SK-N-SH (cell line): ENCODE data around the gene EPB41L4B. TPM values are rescaled to one million over a fixed set of nuclear protein-coding genes. Genes with fewer than 3 reads are reported as not detected.
A peak's percentile ranks its signal among the peaks of the same experiment; 100 is the strongest.

Source experiments
- CTCF ChIA-PET: fragments of 300-600, 350-600 bp; formaldehyde crosslinking; extraction: SDS; loops from one replicate; lab custom pipeline; 2021; lab: Yijun Ruan, JAX
- POLR2A ChIA-PET: fragments of 350-600 bp; sonication (Branson Sonifier 250); formaldehyde crosslinking; extraction: SDS; loops from one replicate; lab custom pipeline; 2020; ENCODE audit warnings: antibody characterized with exemption, inconsistent platforms; lab: Yijun Ruan, JAX
- DNase-seq: peaks from one replicate; pipeline ENCODE4 v3.0.0; 2012
- H2AFZ ChIP-seq: fragments of 200-600 bp; sonication (generic); 2 replicates; pipeline ENCODE4 v1.8.1; 2016; ENCODE audit warnings: antibody characterized with exemption, mild to moderate bottlenecking, low read depth
- H3F3A ChIP-seq: fragments of 200-600 bp; sonication (generic); replicated peaks from 2 replicates; pipeline ENCODE3; 2016; ENCODE audit warnings: antibody characterized with exemption, mild to moderate bottlenecking; ENCODE audit not compliant: insufficient read depth
- H3K27ac ChIP-seq, 2 experiments: fragments of 200-500 bp in 1 of 2; fragments of 200-600 bp in 1 of 2; sonication (Bioruptor generic) in 1 of 2; sonication (generic), shearing (Covaris generic) in 1 of 2; 2 replicates each; pipeline versions ENCODE4 v1.5.1 to v1.6.1; 2014 to 2016; ENCODE audit warnings: low read depth in 2 of 2, inconsistent platforms in 1 of 2, low read length in 1 of 2, mild to moderate bottlenecking in 1 of 2, mixed read lengths in 1 of 2
- H3K27me3 ChIP-seq: fragments of 200-600 bp; sonication (generic), shearing (Covaris generic); 2 replicates; pipeline ENCODE4 v1.6.1; 2016; ENCODE audit warnings: mixed run types; ENCODE audit not compliant: insufficient read depth
- H3K36me3 ChIP-seq, 2 experiments: fragments of 200-500 bp in 1 of 2; fragments of 200-600 bp in 1 of 2; sonication (Bioruptor generic) in 1 of 2; sonication (generic) in 1 of 2; replicated peaks in 1 of 2; 2 replicates each; pipeline versions ENCODE3 to v1.5.1; 2014 to 2016; ENCODE audit warnings: low read length in 1 of 2, mild to moderate bottlenecking in 1 of 2; ENCODE audit not compliant: insufficient read depth in 2 of 2, control insufficient read depth in 1 of 2
- H3K4me1 ChIP-seq, 2 experiments: fragments of 200-500 bp in 1 of 2; fragments of 200-600 bp in 1 of 2; sonication (Bioruptor generic) in 1 of 2; sonication (generic), shearing (Covaris generic) in 1 of 2; 2 replicates each; pipeline versions ENCODE4 v1.5.1 to v1.6.1; 2014 to 2016; ENCODE audit warnings: low read depth in 1 of 2, low read length in 1 of 2, mixed run types in 1 of 2; ENCODE audit not compliant: insufficient read depth in 2 of 2, control insufficient read depth in 1 of 2
- H3K4me2 ChIP-seq: fragments of 200-600 bp; sonication (generic), shearing (Covaris generic); 2 replicates; pipeline ENCODE4 v1.6.1; 2017; ENCODE audit warnings: mixed run types
- H3K4me3 ChIP-seq, 2 experiments: fragments of 200-500 bp in 1 of 2; fragments of 200-600 bp in 1 of 2; sonication (Bioruptor generic) in 1 of 2; sonication (generic), shearing (Covaris generic) in 1 of 2; 2 replicates each; pipeline versions ENCODE4 v1.5.1 to v1.8.1; 2014 to 2016; ENCODE audit warnings: low read depth in 2 of 2, inconsistent platforms in 1 of 2, low read length in 1 of 2, mild to moderate bottlenecking in 1 of 2, mixed read lengths in 1 of 2, moderate library complexity in 1 of 2
- H3K79me2 ChIP-seq: fragments of 200-600 bp; sonication (generic); 2 replicates; pipeline ENCODE4 v1.8.1; 2017; ENCODE audit warnings: mild to moderate bottlenecking; ENCODE audit not compliant: insufficient read depth
- H3K9ac ChIP-seq: fragments of 200-600 bp; sonication (generic); 2 replicates; pipeline ENCODE4 v1.6.1; 2017; ENCODE audit warnings: mixed run types
- H3K9me2 ChIP-seq: fragments of 200-600 bp; sonication (generic); 2 replicates; pipeline ENCODE4 v1.6.1; 2017; ENCODE audit warnings: mixed run types
- H3K9me3 ChIP-seq: fragments of 200-600 bp; sonication (generic); 2 replicates; pipeline ENCODE4 v1.6.1; 2017; ENCODE audit warnings: mixed run types, mild to moderate bottlenecking, moderate library complexity
- H4K20me1 ChIP-seq: fragments of 200-600 bp; sonication (generic); 2 replicates; pipeline ENCODE4 v1.6.1; 2017; ENCODE audit warnings: mild to moderate bottlenecking, mixed run types; ENCODE audit not compliant: insufficient read depth
- CHD2 ChIP-seq: fragments of 150-350 bp; IDR thresholded peaks from 2 replicates; pipeline ENCODE4 v1.6.1; 2018; ENCODE audit warnings: low read length; ENCODE audit not compliant: partially characterized antibody
- FOSL2 ChIP-seq: IDR thresholded peaks from 2 replicates; pipeline ENCODE4 v1.4.0; 2012; ENCODE audit warnings: low read depth, mild to moderate bottlenecking, moderate library complexity, borderline replicate concordance
- FOXJ3 ChIP-seq: sonication (generic); formaldehyde crosslinking; IDR thresholded peaks from 2 replicates; pipeline ENCODE4 v1.5.1; 2020; ENCODE audit warnings: mild to moderate bottlenecking, missing genetic modification reagents
- GABPA ChIP-seq: IDR thresholded peaks from 2 replicates; pipeline ENCODE4 v1.4.0; 2012; ENCODE audit warnings: low read depth, mild to moderate bottlenecking
- GATA2 ChIP-seq: sonication (generic); formaldehyde crosslinking; IDR thresholded peaks from 2 replicates; pipeline ENCODE4 v1.5.0; 2020; ENCODE audit warnings: mild to moderate bottlenecking, missing genetic modification reagents
- JUND ChIP-seq: IDR thresholded peaks from 2 replicates; pipeline ENCODE4 v1.4.0; 2012
- MEF2A ChIP-seq: IDR thresholded peaks from 2 replicates; pipeline ENCODE4 v1.4.0; 2012; ENCODE audit warnings: low read depth, borderline replicate concordance
- POLR2AphosphoS5 ChIP-seq: IDR thresholded peaks from 2 replicates; pipeline ENCODE4 v1.6.1; 2012; ENCODE audit warnings: low read depth, low read length
- RAD21 ChIP-seq: IDR thresholded peaks from 2 replicates; pipeline ENCODE4 v1.6.1; 2012; ENCODE audit warnings: mild to moderate bottlenecking, low read length
- RCOR1 ChIP-seq: fragments of 150-350 bp; IDR thresholded peaks from 2 replicates; pipeline ENCODE4 v1.6.1; 2017; ENCODE audit warnings: antibody characterized with exemption, low read length
- RXRA ChIP-seq: IDR thresholded peaks from 2 replicates; pipeline ENCODE4 v1.4.0; 2012; ENCODE audit warnings: low read depth, mild to moderate bottlenecking, borderline replicate concordance
- SMC3 ChIP-seq: IDR thresholded peaks from 2 replicates; pipeline ENCODE4 v1.6.1; 2012; ENCODE audit warnings: low read depth, low read length, improper control_type of control experiment
- TCF12 ChIP-seq: IDR thresholded peaks from 2 replicates; pipeline ENCODE4 v1.4.0; 2012
- TEAD4 ChIP-seq: IDR thresholded peaks from 2 replicates; pipeline ENCODE4 v1.4.0; 2012; ENCODE audit warnings: mild to moderate bottlenecking, borderline replicate concordance; ENCODE audit not compliant: insufficient read depth
- WGBS: methylation state at CpG from one replicate; pipeline ENCODE4 v1.1.6; 2017; ENCODE audit warnings: low lambda C conversion rate; 5-methylcytosine and 5-hydroxymethylcytosine counted together
- polyA plus RNA-seq, 3 experiments: library from polyadenylated mRNA; depleted of rRNA; stranded (reverse); fragments of >200 nt; gene quantifications; 2 replicates each; pipeline ENCODE4 v1.2.3, GENCODE V29; 2012
- TF ChIP-seq, protein P1 (sequence below): IDR thresholded peaks from 2 replicates; pipeline ENCODE4; 2012
- TF ChIP-seq, protein P2 (sequence below): IDR thresholded peaks from 2 replicates; pipeline ENCODE4 v1.4.0; 2012; ENCODE audit warnings: low read depth, borderline replicate concordance
- TF ChIP-seq, protein P3 (sequence below): IDR thresholded peaks from 2 replicates; pipeline ENCODE4 v1.4.0; 2012; ENCODE audit warnings: low read depth, borderline replicate concordance

The EPB41L4B gene
- polyA plus RNA-seq, 1 of the 3 experiments (the other 2 are of a cell fraction): 0.59 TPM

DNA sequence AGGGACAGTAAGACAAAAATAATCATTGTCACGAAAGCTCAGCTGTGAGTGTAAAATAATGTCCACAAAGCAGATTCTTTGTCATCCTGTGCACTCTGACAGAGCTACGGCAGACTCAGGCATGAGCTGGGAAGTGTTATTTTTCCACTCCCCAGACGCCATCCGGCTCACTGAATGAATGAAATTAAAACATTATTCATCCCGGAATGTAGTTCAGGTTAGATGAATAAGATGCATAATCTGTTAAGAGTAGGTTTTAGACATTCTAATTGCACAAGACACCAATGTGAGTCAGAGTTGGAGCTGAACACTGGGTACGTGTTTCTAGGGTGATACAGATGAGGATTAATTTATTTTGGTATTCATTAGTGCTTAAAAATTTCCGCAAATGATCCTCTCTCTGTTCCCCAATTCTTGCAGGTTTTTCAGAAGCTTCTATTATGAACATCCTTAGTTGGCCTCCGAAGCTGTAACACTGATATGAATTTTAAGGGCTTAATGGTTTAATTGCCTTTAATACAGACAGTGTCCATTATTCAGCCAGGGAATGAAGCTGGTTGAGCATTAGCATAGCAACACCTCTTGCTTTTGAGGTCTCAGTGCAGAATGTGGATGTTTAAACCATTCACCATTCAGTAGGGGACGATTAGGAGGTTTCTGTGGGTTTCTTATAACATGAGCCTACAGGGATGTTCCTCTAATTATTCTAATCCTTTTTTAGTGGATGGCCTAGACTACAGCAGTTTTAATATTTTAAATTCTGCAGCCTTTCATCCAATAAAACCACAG, 88.2 kb downstream of the EPB41L4B start:
- no peak for DNase-seq
- Histone ChIP-seq H4K20me1 (no peaks in the 10 kb centered on the region), H3K4me1 (peaks cover 0 to 7% of the 10 kb centered on the region in 2 experiments; a peak in 1 of 4 replicates), H3K36me3 (no peaks in the 10 kb centered on the region), H3K79me2 (no peaks in the 10 kb centered on the region), H3F3A (no peaks in the 10 kb centered on the region), H2AFZ (no peak overlapping the region)
- peak; percentile 51 for TF ChIP-seq TCF12
- no peak for TF ChIP-seq RCOR1
- TF ChIP-seq FOSL2: peak; percentile 14; the same call in 1 of the 2 replicates
- no peak for TF ChIP-seq RAD21
- TF ChIP-seq MEF2A: no peak
- no peak for TF ChIP-seq SMC3
- TF ChIP-seq CHD2: no peak
- TF ChIP-seq, protein P1, sequence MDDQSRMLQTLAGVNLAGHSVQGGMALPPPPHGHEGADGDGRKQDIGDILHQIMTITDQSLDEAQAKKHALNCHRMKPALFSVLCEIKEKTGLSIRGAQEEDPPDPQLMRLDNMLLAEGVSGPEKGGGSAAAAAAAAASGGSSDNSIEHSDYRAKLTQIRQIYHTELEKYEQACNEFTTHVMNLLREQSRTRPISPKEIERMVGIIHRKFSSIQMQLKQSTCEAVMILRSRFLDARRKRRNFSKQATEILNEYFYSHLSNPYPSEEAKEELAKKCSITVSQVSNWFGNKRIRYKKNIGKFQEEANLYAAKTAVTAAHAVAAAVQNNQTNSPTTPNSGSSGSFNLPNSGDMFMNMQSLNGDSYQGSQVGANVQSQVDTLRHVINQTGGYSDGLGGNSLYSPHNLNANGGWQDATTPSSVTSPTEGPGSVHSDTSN: peak; percentile 26; the same call in 1 of the 2 replicates
- TF ChIP-seq, protein P2, sequence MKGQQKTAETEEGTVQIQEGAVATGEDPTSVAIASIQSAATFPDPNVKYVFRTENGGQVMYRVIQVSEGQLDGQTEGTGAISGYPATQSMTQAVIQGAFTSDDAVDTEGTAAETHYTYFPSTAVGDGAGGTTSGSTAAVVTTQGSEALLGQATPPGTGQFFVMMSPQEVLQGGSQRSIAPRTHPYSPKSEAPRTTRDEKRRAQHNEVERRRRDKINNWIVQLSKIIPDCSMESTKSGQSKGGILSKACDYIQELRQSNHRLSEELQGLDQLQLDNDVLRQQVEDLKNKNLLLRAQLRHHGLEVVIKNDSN: no peak
- TF ChIP-seq POLR2AphosphoS5: no peak
- TF ChIP-seq, all 33 proteins: peak for 3
- H3K4me3 ChIP-seq: no peak overlapping the region
- no peaks in the 10 kb centered on the region for H3K9me3 ChIP-seq
- H3K9me2 ChIP-seq: no peaks in the 10 kb centered on the region
- CTCF ChIA-PET: interaction anchor here (0.7 to 1.9 kb wide), 4 partner anchors 12 to 86 kb away, joined by 3 to 15 read pairs (median 4); no protein-coding TSS in a partner anchor
- POLR2A ChIA-PET: no interaction called here
- 0 out of 2 replicates have a peak overlapping the region, but pooled peaks have one; percentile 53 for H3K4me2 ChIP-seq
- no peak overlapping the region for H3K27ac ChIP-seq
- no peaks in the 10 kb centered on the region for H3K27me3 ChIP-seq
- WGBS: 30% methylated on average over 9 of the region's 9 CpGs
- H3K9ac ChIP-seq: no peak overlapping the region

DNA sequence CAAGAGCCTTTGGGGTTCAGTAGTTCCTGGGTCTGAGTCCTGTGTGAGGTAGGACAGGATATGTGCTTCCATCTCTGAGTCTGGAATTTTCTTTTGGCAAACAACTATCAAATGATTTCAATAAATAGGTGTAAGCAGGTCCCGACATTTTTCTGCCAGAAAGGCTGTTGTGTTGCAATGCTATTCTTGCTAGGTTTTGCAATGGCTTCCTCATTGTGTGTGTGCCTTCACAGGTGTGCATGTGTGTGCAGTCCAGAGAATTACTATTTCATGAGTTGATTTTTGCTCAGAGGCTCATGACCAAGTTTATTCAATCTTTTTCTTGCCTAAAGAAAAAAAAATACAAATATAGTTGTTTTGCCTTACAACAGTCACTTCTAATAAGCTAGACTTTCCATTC, 89.3 kb downstream of the EPB41L4B start:
- no peaks in the 10 kb centered on the region for H3K36me3 ChIP-seq
- no peak overlapping the region for H2AFZ ChIP-seq
- ChIA-PET POLR2A (no interaction called here), CTCF (interaction anchor here (1.3 kb wide), 1 partner anchor 14 kb away, joined by 6 read pairs; no protein-coding TSS in a partner anchor)
- 73% methylated on average over 1 of the region's 1 CpG for WGBS
- no peak overlapping the region for H3K9ac ChIP-seq
- no peak overlapping the region for H3K4me2 ChIP-seq
- DNase-seq: no peak
- no peaks in the 10 kb centered on the region for H3K27me3 ChIP-seq
- H3K4me1 ChIP-seq: peaks cover 0 to 7% of the 10 kb centered on the region in 2 experiments; a peak in 1 of 4 replicates
- TF ChIP-seq RCOR1 (no peak), GABPA (no peak), FOXJ3 (CRISPR knock-in tag) (no peak), RXRA (no peak), TEAD4 (no peak), JUND (no peak), GATA2 (CRISPR knock-in tag) (no peak)
- TF ChIP-seq, protein P2: no peak
- TF ChIP-seq, protein P3, sequence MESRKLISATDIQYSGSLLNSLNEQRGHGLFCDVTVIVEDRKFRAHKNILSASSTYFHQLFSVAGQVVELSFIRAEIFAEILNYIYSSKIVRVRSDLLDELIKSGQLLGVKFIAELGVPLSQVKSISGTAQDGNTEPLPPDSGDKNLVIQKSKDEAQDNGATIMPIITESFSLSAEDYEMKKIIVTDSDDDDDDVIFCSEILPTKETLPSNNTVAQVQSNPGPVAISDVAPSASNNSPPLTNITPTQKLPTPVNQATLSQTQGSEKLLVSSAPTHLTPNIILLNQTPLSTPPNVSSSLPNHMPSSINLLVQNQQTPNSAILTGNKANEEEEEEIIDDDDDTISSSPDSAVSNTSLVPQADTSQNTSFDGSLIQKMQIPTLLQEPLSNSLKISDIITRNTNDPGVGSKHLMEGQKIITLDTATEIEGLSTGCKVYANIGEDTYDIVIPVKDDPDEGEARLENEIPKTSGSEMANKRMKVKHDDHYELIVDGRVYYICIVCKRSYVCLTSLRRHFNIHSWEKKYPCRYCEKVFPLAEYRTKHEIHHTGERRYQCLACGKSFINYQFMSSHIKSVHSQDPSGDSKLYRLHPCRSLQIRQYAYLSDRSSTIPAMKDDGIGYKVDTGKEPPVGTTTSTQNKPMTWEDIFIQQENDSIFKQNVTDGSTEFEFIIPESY: no peak
- no peaks in the 10 kb centered on the region for H3K79me2 ChIP-seq
- H4K20me1 ChIP-seq: no peaks in the 10 kb centered on the region
- no peaks in the 10 kb centered on the region for H3K9me3 ChIP-seq
- H3K27ac ChIP-seq: no peak overlapping the region
- H3K4me3 ChIP-seq: no peak overlapping the region
- no peaks in the 10 kb centered on the region for H3F3A ChIP-seq
- no peaks in the 10 kb centered on the region for H3K9me2 ChIP-seq
